HEK293 (cell line): ENCODE measurements around the gene MTUS2.
A peak's percentile ranks its signal among the peaks of the same experiment; 100 is the strongest.

Source experiments
- EGR2 ChIP-seq: fragments of 450-650 bp; formaldehyde crosslinking; IDR thresholded peaks from 2 replicates; pipeline ENCODE4 v1.5.1; 2016; ENCODE audit warnings: low read depth, missing biosample characterization, missing genetic modification characterization
- GLI4 ChIP-seq: fragments of 450-650 bp; formaldehyde crosslinking; IDR thresholded peaks from 2 replicates; pipeline ENCODE4 v1.5.1; 2016; ENCODE audit warnings: missing biosample characterization, missing genetic modification characterization
- GLIS1 ChIP-seq: fragments of 450-650 bp; formaldehyde crosslinking; IDR thresholded peaks from 2 replicates; pipeline ENCODE4 v1.5.1; 2016; ENCODE audit warnings: missing biosample characterization, missing genetic modification characterization
- HIC1 ChIP-seq: fragments of 450-650 bp; formaldehyde crosslinking; IDR thresholded peaks from 2 replicates; pipeline ENCODE4 v1.5.1; 2016; ENCODE audit warnings: missing biosample characterization, missing genetic modification characterization
- OSR2 ChIP-seq: fragments of 450-650 bp; formaldehyde crosslinking; IDR thresholded peaks from 2 replicates; pipeline ENCODE4 v1.5.1; 2016; ENCODE audit warnings: missing biosample characterization, missing genetic modification characterization
- RBAK ChIP-seq: fragments of 450-650 bp; formaldehyde crosslinking; IDR thresholded peaks from 2 replicates; pipeline ENCODE4 v1.5.1; 2016; ENCODE audit warnings: missing biosample characterization, missing genetic modification characterization
- SALL2 ChIP-seq: fragments of 450-650 bp; formaldehyde crosslinking; IDR thresholded peaks from 2 replicates; pipeline ENCODE4 v1.5.0; 2017; ENCODE audit warnings: missing biosample characterization, mild to moderate bottlenecking, missing genetic modification characterization, borderline replicate concordance
- SP3 ChIP-seq: fragments of 450-650 bp; formaldehyde crosslinking; IDR thresholded peaks from 2 replicates; pipeline ENCODE4 v1.5.1; 2016; ENCODE audit warnings: missing biosample characterization, missing genetic modification characterization
- TCF7L2 ChIP-seq: IDR thresholded peaks from 2 replicates; pipeline ENCODE4 v1.6.1; 2011; ENCODE audit warnings: low read depth, mild to moderate bottlenecking, inconsistent platforms, low read length, moderate library complexity, borderline replicate concordance
- YY1 ChIP-seq: fragments of 450-650 bp; formaldehyde crosslinking; IDR thresholded peaks from 2 replicates; pipeline ENCODE4 v1.5.1; 2018; ENCODE audit warnings: missing biosample characterization, missing genetic modification characterization
- ZNF138 ChIP-seq: fragments of 450-650 bp; formaldehyde crosslinking; IDR thresholded peaks from 2 replicates; pipeline ENCODE4 v1.5.1; 2016; ENCODE audit warnings: missing biosample characterization, missing genetic modification characterization, borderline replicate concordance
- ZNF140 ChIP-seq: fragments of 450-650 bp; formaldehyde crosslinking; IDR thresholded peaks from 2 replicates; pipeline ENCODE4 v1.5.1; 2016; ENCODE audit warnings: missing biosample characterization, missing genetic modification characterization
- ZNF146 ChIP-seq: fragments of 450-650 bp; formaldehyde crosslinking; IDR thresholded peaks from 2 replicates; pipeline ENCODE4 v1.5.1; 2016; ENCODE audit warnings: missing biosample characterization, missing genetic modification characterization
- ZNF2 ChIP-seq: fragments of 450-650 bp; formaldehyde crosslinking; IDR thresholded peaks from 2 replicates; pipeline ENCODE4 v1.5.1; 2016; ENCODE audit warnings: missing biosample characterization, missing genetic modification characterization
- ZNF223 ChIP-seq: fragments of 450-650 bp; formaldehyde crosslinking; IDR thresholded peaks from 2 replicates; pipeline ENCODE4 v1.5.1; 2016; ENCODE audit warnings: missing biosample characterization, missing genetic modification characterization
- ZNF302 ChIP-seq: fragments of 450-650 bp; formaldehyde crosslinking; IDR thresholded peaks from 2 replicates; pipeline ENCODE4 v1.5.1; 2016; ENCODE audit warnings: missing biosample characterization, missing genetic modification characterization, low read depth
- ZNF341 ChIP-seq: fragments of 450-650 bp; formaldehyde crosslinking; IDR thresholded peaks from 2 replicates; pipeline ENCODE4; 2016; ENCODE audit warnings: low read depth, missing biosample characterization, missing genetic modification characterization
- ZNF350 ChIP-seq: fragments of 450-650 bp; formaldehyde crosslinking; IDR thresholded peaks from 2 replicates; pipeline ENCODE4 v1.5.0; 2017; ENCODE audit warnings: missing biosample characterization, mild to moderate bottlenecking, missing genetic modification characterization
- ZNF354C ChIP-seq: fragments of 450-650 bp; formaldehyde crosslinking; IDR thresholded peaks from 2 replicates; pipeline ENCODE4 v1.5.1; 2016; ENCODE audit warnings: missing biosample characterization, missing genetic modification characterization, low read depth, borderline replicate concordance
- ZNF433 ChIP-seq: fragments of 450-650 bp; formaldehyde crosslinking; IDR thresholded peaks from 2 replicates; pipeline ENCODE4 v1.5.1; 2016; ENCODE audit warnings: missing biosample characterization, missing genetic modification characterization, low read depth
- ZNF48 ChIP-seq: fragments of 450-650 bp; formaldehyde crosslinking; IDR thresholded peaks from 2 replicates; pipeline ENCODE4 v1.5.1; 2016; ENCODE audit warnings: missing biosample characterization, missing genetic modification characterization
- ZNF513 ChIP-seq: fragments of 450-650 bp; IDR thresholded peaks from 2 replicates; pipeline ENCODE4 v1.5.1; 2018; ENCODE audit warnings: missing biosample characterization, missing genetic modification characterization
- ZNF558 ChIP-seq: fragments of 450-650 bp; formaldehyde crosslinking; IDR thresholded peaks from 2 replicates; pipeline ENCODE4 v1.5.1; 2016; ENCODE audit warnings: missing biosample characterization, missing genetic modification characterization
- ZNF561 ChIP-seq: fragments of 450-650 bp; IDR thresholded peaks from 2 replicates; pipeline ENCODE4 v1.5.1; 2018; ENCODE audit warnings: missing biosample characterization, missing genetic modification characterization, borderline replicate concordance
- ZNF571 ChIP-seq: fragments of 450-650 bp; formaldehyde crosslinking; IDR thresholded peaks from 2 replicates; pipeline ENCODE4 v1.5.0; 2017; ENCODE audit warnings: missing biosample characterization, missing genetic modification characterization
- ZNF624 ChIP-seq: fragments of 450-650 bp; formaldehyde crosslinking; IDR thresholded peaks from 2 replicates; pipeline ENCODE4 v1.5.1; 2017; ENCODE audit warnings: missing biosample characterization, missing genetic modification characterization
- ZNF76 ChIP-seq: fragments of 450-650 bp; formaldehyde crosslinking; IDR thresholded peaks from 2 replicates; pipeline ENCODE4; 2016; ENCODE audit warnings: low read depth, missing biosample characterization, missing genetic modification characterization, borderline replicate concordance
- ZNF777 ChIP-seq: fragments of 450-650 bp; formaldehyde crosslinking; IDR thresholded peaks from 2 replicates; pipeline ENCODE4 v1.5.1; 2017; ENCODE audit warnings: missing biosample characterization, missing genetic modification characterization, borderline replicate concordance
- ZNF837 ChIP-seq: fragments of 450-650 bp; formaldehyde crosslinking; IDR thresholded peaks from 2 replicates; pipeline ENCODE4 v1.5.1; 2016; ENCODE audit warnings: missing biosample characterization, missing genetic modification characterization
- ZNF843 ChIP-seq: fragments of 450-650 bp; formaldehyde crosslinking; IDR thresholded peaks from 2 replicates; pipeline ENCODE4 v1.5.1; 2016; ENCODE audit warnings: missing biosample characterization, missing genetic modification characterization
- TF ChIP-seq, protein P1 (sequence below): fragments of 450-650 bp; formaldehyde crosslinking; IDR thresholded peaks from 2 replicates; pipeline ENCODE4 v1.5.1; 2016; ENCODE audit warnings: missing biosample characterization, missing genetic modification characterization
- TF ChIP-seq, protein P2 (sequence below): fragments of 450-650 bp; formaldehyde crosslinking; IDR thresholded peaks from 2 replicates; pipeline ENCODE4 v1.5.1; 2016; ENCODE audit warnings: missing biosample characterization, missing genetic modification characterization
- TF ChIP-seq, protein P3 (sequence below): IDR thresholded peaks from 2 replicates; pipeline ENCODE4 v1.6.1; 2011; ENCODE audit warnings: mild to moderate bottlenecking, low read depth, low read length, borderline replicate concordance
- TF ChIP-seq, protein P4 (sequence below): fragments of 450-650 bp; formaldehyde crosslinking; IDR thresholded peaks from 2 replicates; pipeline ENCODE4 v1.5.1; 2016; ENCODE audit warnings: missing biosample characterization, missing genetic modification characterization

MTUS2 gene

GRCh38 chr13:29508130-29508875 lies 688.2 kb downstream of the MTUS2 start (continued):
- no peak for TF ChIP-seq ZNF302 (tag by site-specific recombination)
- no peak for TF ChIP-seq ZNF341
- TF ChIP-seq ZNF350 (tag by site-specific recombination): no peak
- no peak for TF ChIP-seq ZNF146 (tag by site-specific recombination)
- TF ChIP-seq, protein P1, sequence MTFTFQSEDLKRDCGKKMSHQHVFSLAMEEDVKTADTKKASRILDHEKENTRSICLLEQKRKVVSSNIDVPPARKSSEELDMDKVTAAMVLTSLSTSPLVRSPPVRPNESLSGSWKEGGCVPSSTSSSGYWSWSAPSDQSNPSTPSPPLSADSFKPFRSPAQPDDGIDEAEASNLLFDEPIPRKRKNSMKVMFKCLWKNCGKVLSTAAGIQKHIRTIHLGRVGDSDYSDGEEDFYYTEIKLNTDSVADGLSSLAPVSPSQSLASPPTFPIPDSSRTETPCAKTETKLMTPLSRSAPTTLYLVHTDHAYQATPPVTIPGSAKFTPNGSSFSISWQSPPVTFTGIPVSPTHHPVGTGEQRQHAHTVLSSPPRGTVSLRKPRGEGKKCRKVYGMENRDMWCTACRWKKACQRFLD (tag by site-specific recombination): no peak
- no peak for TF ChIP-seq ZNF76 (tag by site-specific recombination)
- TF ChIP-seq YY1 (tag by site-specific recombination): no peak
- TF ChIP-seq GLI4: no peak
- TF ChIP-seq ZNF433 (tag by site-specific recombination): no peak
- no peak for TF ChIP-seq ZNF571
- TF ChIP-seq ZNF138: no peak
- TF ChIP-seq ZNF558 (tag by site-specific recombination): no peak
- TF ChIP-seq, protein P2, sequence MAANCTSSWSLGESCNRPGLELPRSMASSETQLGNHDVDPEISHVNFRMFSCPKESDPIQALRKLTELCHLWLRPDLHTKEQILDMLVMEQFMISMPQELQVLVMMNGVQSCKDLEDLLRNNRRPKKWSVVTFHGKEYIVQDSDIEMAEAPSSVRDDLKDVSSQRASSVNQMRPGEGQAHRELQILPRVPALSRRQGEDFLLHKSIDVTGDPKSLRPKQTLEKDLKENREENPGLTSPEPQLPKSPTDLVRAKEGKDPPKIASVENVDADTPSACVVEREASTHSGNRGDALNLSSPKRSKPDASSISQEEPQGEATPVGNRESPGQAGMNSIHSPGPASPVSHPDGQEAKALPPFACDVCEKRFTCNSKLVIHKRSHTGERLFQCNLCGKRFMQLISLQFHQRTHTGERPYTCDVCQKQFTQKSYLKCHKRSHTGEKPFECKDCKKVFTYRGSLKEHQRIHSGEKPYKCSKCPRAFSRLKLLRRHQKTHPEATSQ (tag by site-specific recombination): no peak
- no peak for TF ChIP-seq SALL2 (tag by site-specific recombination)
- no peak for TF ChIP-seq ZNF223 (tag by site-specific recombination)
- no peak for TF ChIP-seq ZNF354C (tag by site-specific recombination)
- no peak for TF ChIP-seq GLIS1 (tag by site-specific recombination)
- TF ChIP-seq ZNF48 (tag by site-specific recombination): no peak
- no peak for TF ChIP-seq ZNF513
- TF ChIP-seq ZNF837 (tag by site-specific recombination): no peak
- TF ChIP-seq SP3 (tag by site-specific recombination): no peak
- no peak for TF ChIP-seq ZNF777 (tag by site-specific recombination)
- TF ChIP-seq, protein P3, sequence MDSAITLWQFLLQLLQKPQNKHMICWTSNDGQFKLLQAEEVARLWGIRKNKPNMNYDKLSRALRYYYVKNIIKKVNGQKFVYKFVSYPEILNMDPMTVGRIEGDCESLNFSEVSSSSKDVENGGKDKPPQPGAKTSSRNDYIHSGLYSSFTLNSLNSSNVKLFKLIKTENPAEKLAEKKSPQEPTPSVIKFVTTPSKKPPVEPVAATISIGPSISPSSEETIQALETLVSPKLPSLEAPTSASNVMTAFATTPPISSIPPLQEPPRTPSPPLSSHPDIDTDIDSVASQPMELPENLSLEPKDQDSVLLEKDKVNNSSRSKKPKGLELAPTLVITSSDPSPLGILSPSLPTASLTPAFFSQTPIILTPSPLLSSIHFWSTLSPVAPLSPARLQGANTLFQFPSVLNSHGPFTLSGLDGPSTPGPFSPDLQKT: no peak
- no peak for TF ChIP-seq TCF7L2
- no peak for TF ChIP-seq ZNF843 (tag by site-specific recombination)
- TF ChIP-seq ZNF2 (tag by site-specific recombination): peak; percentile 65; the same call in 1 of the 2 replicates
- TF ChIP-seq EGR2 (tag by site-specific recombination): no peak
- no peak for TF ChIP-seq ZNF140 (tag by site-specific recombination)
- 0 out of 2 replicates have a peak, but pooled peaks have one; percentile 17 for TF ChIP-seq OSR2
- TF ChIP-seq ZNF624 (tag by site-specific recombination): no peak
- TF ChIP-seq, protein P4, sequence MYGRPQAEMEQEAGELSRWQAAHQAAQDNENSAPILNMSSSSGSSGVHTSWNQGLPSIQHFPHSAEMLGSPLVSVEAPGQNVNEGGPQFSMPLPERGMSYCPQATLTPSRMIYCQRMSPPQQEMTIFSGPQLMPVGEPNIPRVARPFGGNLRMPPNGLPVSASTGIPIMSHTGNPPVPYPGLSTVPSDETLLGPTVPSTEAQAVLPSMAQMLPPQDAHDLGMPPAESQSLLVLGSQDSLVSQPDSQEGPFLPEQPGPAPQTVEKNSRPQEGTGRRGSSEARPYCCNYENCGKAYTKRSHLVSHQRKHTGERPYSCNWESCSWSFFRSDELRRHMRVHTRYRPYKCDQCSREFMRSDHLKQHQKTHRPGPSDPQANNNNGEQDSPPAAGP (tag by site-specific recombination): no peak
- TF ChIP-seq HIC1: no peak
- no peak for TF ChIP-seq RBAK (tag by site-specific recombination)
- TF ChIP-seq ZNF561: no peak
